Putamen (tissue), 1 donor: ENCODE results near the gene NEB.
"Not testable (repeated sequence)": the region's sequence is repeated elsewhere in the genome, so short reads cannot be mapped to it uniquely, and the experiment has no call there.

Experiments used
- DNase-seq: peaks from one replicate; pipeline ENCODE4 v3.0.0-alpha.2; 2016; ENCODE audit warnings: low spot score

The NEB gene

DNA sequence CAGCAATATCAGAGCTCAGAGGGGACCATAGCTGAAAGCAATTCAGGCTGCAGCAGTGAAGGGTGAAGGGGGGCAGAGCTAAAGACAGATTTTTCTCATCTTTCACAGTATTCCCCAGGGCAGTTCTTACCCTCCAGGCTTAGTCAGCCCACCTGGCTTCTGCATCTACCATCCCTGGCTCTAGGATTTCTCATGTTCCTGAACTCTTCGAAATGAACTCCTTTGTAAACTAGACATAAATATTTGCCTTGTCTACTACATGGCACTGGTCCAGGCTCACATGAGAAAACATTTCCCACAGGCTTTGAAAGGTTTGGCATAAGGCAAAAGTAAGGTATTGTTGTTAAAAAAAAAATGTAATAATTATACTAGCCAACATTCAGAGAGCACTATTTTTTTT is 23.6 kb upstream of the NEB start:
- DNase-seq, result no peak

DNA sequence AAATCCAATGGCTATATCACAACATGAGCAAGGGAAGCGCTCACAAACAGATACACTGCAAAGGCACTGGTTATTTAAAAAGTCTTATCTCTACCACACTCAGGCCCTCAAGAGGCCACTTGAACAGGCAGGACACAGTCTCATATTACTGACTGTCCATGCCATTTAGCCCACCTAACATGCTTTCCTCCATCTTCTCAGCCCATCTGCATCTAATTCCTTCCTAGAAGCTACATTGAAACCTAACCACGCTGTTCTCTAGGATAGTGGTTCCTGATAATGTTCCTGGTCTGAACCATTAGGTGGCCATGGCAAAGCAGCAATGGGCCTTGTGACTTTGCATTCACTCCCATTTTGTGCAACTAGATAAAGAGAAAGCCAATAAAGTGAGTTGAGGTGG is 22.5 kb upstream of the NEB start:
- no peak for DNase-seq

DNA sequence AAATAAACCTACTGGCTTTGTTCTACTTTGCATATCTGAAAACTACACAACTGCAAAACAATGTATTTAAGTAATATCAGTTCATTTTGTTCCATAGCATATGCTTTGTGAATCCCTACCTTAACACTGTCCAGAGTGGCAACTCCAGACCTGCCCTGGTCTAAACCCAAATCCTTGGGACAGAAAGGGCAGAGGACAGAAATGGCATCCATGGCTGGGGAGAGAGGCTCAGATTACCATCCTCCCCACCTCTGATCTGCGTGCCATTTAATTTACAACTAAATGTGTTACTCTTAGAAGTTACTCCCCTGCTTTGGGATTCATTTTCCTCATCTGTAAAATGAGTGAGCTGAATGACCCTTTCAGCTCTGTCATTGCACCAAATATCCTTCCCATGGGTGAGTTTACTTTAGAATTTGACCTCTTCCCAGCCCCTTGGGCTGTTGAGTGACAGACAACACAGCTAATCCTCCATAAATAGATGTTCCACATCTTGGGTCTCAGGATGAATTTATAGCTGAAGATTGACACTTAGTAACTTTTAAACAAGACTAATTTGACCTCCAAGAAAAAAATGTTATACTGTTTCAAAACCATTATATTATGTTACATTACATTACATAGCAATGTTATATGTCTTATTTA is 20.1 kb upstream of the NEB start:
- no peak for DNase-seq

- DNase-seq, result no peak
Measured at GRCh38 chr2:151753540-151753939, 19.3 kb upstream of the NEB start.

- DNase-seq, result not testable (repeated sequence)
Measured at GRCh38 chr2:151745261-151745660, 11.0 kb upstream of the NEB start.

DNA sequence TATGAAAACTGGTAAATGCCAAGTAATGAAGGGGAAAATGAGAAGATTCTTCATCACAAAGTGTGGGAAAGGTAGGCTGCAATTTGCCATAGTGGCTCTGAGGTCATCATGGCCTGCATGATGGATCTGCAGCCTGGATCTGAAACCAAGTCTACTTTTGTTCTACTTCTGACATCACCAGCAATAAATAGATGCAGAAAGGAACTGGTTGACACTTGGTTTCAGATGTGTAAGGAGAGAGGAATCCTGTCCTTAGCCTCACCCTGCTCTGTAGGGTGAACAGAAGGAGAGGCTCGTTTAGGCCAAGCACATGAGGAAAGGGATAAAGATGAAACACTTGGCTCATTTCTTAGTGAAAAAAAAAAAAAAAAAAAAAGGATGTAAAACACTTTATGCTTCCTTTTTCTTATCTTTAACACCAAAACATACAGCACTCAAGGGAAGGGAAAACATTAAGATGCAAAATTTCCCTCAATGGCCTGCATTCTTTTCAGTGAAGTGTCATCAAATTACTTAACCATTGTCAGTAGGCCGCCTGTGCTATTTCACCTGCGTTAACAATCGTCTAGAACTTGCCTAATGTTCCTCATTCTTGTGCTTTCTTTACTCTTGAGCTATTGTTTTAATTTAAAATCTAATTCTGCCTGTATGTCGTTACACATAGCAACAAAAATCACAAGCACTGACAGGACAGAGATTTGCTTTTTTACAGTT is 3.9 kb downstream of the NEB start:
- no peak for DNase-seq

GRCh38 chr2:151729837-151730236 is 4.4 kb downstream of the NEB start:
- no peak for DNase-seq

GRCh38 chr2:151729415-151729811 is 4.9 kb downstream of the NEB start:
- no peak for DNase-seq

DNA sequence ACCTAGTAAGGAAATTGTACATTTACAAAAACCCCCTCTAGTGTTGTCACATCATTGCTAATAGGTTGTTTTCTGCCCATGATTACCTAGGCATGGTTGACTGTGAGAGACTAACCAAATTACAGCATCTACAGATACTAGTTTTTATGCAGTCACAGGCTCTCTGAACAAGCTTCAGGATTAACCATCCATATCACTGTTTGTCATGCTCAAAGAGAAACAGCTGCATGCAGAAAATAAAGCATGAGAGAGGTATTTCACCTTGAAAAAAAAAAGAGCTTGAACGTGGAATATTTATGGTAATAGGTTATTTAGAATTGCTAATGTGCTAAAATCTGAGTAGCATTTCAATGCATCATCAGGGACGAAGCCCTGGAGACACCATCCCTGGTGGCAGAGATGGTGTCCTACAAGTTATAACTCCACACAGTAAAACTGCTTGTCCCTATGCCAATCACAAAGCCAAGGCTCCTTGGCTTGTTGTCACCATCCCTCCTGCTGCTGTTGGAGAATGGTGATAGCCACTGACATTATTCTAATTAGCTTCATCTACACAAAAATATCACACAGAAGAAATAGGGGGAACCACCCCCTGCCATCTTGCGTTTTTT is 5.4 kb downstream of the NEB start:
- no peak for DNase-seq

DNA sequence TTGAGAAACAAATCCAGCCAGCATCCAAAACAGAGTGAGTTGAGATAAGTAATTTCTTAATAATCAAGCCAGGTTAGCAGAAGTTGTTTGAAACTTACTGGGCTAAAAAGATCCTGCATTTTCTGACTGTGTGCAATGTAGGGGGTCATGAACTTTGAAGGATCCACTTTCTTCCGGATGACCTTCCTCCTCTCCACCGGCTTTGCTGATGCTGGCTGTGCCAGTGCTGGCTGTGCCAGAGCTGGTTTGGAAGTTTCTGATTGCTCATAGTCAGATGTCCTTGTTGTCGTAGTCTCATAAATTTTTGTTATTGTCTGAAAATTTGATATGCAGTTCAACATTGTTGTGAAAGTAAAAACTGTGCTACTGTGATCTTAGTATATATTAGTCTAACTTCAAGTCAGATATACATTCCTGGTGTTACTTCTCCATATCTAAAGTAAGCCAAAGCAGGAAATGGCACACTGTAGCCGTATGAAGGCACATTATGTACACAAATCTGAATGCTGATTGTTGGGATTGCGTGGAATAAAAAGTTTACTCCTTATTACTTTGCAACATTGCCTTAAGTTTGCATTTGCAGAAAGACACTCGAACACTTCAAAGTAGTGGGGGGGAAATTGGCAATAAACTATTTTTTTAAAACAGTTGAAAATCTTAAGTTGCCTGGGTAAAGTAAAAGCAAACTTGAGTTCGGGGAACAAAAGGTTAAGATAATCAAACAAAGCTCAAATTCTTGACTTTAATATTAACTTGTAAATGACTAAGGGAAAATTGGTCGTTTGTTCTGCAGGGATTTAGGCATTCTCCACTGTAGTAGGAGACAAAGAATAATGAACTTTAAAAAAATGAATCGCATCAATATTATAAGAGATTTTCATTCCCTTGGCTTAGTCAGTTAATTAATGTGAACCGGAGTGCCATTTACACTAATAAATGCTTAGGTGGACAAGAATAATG is 6.4 kb downstream of the NEB start:
- no peak for DNase-seq

DNA sequence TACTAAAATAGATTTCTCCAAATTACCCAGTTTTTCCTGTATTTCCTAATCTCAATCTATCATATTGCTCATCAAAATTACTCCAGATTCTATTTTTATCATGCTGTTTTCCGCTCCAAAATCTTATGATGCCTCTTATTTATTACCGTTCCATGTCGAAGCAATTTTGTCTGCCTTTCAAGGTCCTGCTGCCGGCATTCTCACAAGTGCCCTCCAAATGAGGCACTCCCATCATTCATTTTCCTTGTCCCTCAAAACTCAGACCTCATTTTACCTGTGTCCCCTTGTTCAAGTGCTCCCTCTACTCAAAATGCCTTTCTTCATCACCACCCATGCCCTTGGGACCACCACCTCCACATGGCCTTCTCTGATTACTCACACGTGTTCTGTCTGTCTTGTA is 13.1 kb downstream of the NEB start:
- DNase-seq, result no peak

DNA sequence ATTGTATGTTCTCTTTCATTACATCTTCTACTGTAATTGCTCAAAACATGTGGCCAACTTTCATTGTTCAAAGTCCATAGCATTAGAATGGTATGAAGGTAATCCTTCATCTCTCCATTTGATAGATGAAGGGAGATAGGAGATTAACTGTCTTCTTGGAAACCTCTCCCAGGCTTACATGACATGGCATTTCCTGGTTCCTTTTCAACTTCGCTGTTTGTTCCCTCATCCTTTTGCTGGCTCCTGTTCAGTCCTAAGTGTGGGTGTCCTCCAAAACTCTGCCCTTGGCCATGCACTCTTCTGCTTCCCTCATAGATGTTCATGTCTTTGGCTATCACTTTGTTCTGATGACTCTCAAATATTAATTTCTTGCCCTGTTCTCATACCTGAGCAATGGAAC is 13.8 kb downstream of the NEB start:
- no peak for DNase-seq

DNA sequence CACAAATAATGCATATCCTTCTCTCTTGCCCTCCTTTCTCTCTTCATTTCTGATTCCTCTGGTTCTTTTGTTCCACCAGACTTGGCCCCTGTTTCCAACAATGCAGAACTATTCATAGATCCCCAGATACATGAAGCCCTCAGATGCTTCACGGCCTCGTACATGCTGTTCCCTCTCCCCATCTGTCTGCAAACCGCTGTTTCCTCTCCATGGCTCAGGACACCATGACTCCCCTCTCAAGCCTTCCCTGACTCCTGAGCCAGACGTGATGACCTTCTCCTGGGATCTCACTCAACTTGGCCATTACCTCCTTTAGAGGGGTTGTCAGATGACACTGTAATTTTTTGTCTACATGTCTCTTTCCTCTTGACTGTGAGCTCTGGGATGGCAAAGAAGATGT is 15.5 kb downstream of the NEB start:
- no peak for DNase-seq

DNA sequence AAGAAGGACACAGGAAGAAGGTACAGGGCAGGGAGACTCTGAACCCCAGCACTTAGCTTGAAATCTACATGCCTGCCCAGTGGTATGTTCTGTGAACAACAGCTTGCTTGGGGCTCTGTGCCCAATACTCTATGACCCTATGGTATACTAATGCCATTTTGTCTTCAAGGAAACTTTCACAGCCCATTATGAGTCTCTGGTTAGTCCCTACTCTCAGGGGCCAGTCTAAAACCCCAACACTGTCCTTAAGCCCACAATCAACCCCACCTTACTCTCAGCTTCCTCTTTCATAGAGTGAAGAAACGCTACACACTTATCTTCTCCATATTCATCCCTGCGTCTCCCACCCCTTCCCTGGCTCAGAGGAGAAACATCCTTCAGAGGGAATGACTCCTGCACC is 16.0 kb downstream of the NEB start:
- DNase-seq, result no peak

DNA sequence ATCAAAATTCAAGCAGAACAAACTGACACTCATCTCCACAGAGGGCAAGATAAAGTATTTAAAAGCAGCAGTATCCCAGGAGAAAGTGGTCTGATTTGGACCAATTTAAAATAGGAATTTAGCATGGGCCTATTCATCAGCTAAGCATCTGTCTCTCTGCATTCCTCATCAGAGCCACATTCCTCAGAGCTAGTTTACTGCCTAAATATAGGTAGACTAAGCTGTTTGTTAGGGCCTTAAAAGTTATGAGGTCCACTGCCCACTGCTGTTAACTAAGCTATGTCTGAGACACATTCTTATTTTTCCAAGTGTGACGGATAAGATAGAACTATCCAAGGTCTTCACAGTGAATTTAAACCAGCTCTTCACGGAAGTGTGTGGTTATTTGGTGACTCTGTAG is 17.6 kb downstream of the NEB start:
- no peak for DNase-seq

GRCh38 chr2:151713291-151713903 is 20.9 kb downstream of the NEB start:
- DNase-seq, result no peak

DNA sequence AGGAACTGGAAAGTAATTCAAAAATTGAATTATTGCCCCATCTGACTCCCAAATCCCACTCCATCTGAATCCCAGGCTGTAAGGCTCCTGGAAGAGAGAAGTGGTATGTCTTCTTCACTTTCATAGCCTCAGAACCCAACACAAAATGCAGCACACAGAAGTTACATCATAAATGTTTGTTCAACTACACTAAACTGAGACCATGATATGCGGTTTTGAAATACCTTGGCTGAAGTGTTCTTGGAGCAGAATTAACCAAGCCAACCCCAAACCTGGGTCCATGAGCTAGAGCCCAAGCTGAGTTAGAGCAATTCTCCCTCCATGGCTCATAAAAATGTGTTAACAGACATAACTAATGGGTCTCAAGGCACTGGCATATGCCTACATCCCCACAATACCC is 23.3 kb downstream of the NEB start:
- DNase-seq, result no peak

DNA sequence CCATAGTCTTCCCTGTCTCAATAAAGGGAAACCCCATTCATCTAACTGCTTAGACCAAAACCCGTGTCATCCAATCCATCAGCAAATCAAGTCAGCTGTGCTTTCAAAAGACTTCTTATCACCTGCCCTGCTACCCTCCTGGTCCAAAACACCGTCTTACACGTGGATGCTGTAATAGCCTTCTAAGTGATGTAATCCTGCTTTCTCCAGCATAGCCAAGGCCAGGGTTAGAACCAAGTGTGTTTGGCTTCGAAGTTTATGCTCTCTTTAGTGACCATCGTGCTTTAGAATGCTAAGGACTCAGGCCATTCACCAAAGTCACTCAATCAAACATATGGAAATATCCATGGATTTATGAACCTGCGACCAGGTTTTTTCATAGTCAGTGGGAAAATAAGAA is 25.5 kb downstream of the NEB start:
- no peak for DNase-seq

GRCh38 chr2:151707857-151708256 is 26.4 kb downstream of the NEB start:
- no peak for DNase-seq

- not testable (repeated sequence) for DNase-seq
Measured at GRCh38 chr2:151704480-151704961, 29.8 kb downstream of the NEB start.

GRCh38 chr2:151698134-151698533 is 36.1 kb downstream of the NEB start:
- DNase-seq, result not testable (repeated sequence)

- no peak for DNase-seq
Measured at GRCh38 chr2:151695778-151696177, 38.5 kb downstream of the NEB start.
